Measurements from ENCODE around the gene MAFG. TPM values are rescaled to one million over a fixed set of nuclear protein-coding genes. Genes with fewer than 3 reads are reported as not detected.

MAFG gene
- total and polyA plus RNA-seq, 2 of the 13 experiments (the other 11 are each of a cell fraction or from before 2014, with no cell fraction given), result 14.5 to 20.0 TPM

- TF ChIP-seq KLF16 (CRISPR knock-in tag; IDR thresholded peaks at IDR 0.05) (peak; percentile 25 to 54; a peak in 1 of 4 replicates), RBFOX2 (IDR thresholded peaks at IDR 0.05; ENCODE audit: low read depth, low read length) (peak; percentile 11; the same call in 1 of the 2 replicates), NONO (IDR thresholded peaks at IDR 0.05) (no peak), NONO (CRISPR knock-in tag; conservative IDR thresholded peaks at IDR 0.05) (peak; percentile 54; the same call in 1 of the 2 replicates), TIGD3 (CRISPR knock-in tag; IDR thresholded peaks at IDR 0.05; ENCODE audit: borderline replicate concordance) (0 out of 2 replicates have a peak, but pooled peaks have one; percentile 27), ZC3H4 (CRISPR knock-in tag; IDR thresholded peaks at IDR 0.05; ENCODE audit: borderline replicate concordance) (peak; percentile 32; the same call in 1 of the 2 replicates), ARNT (IDR thresholded peaks at IDR 0.05) (no peak), SP5 (CRISPR knock-in tag; IDR thresholded peaks at IDR 0.05; ENCODE audit: borderline replicate concordance, low read depth) (0 out of 2 replicates have a peak, but pooled peaks have one; percentile 11), YY1 (IDR thresholded peaks at IDR 0.05; ENCODE audit: insufficient read depth, insufficient replicate concordance, low read depth, low read length) (peak; percentile 64), ZNF501 (CRISPR knock-in tag; IDR thresholded peaks at IDR 0.05) (0 out of 2 replicates have a peak, but pooled peaks have one; percentile 16), NFATC3 (CRISPR knock-in tag; IDR thresholded peaks at IDR 0.05) (no peak), ZBED4 (CRISPR knock-in tag; IDR thresholded peaks at IDR 0.05; ENCODE audit: borderline replicate concordance) (no peak), IRF2 (CRISPR knock-in tag; IDR thresholded peaks at IDR 0.05) (no peak), SALL1 (CRISPR knock-in tag; IDR thresholded peaks at IDR 0.05) (peak; percentile 39), DNMT1 (CRISPR knock-in tag; IDR thresholded peaks at IDR 0.05) (0 out of 2 replicates have a peak, but pooled peaks have one; percentile 70), ZNF546 (CRISPR knock-in tag; conservative IDR thresholded peaks at IDR 0.05) (no peak), ZNF781 (CRISPR knock-in tag; IDR thresholded peaks at IDR 0.05; ENCODE audit: borderline replicate concordance, not compliant biosample characterization) (peak; percentile 17), MYC (CRISPR knock-in tag; IDR thresholded peaks at IDR 0.05; ENCODE audit: borderline replicate concordance) (peak; percentile 57; the same call in 1 of the 2 replicates), ZNF326 (CRISPR knock-in tag; IDR thresholded peaks at IDR 0.05; ENCODE audit: borderline replicate concordance) (no peak), RXRB (CRISPR knock-in tag; IDR thresholded peaks at IDR 0.05; ENCODE audit: borderline replicate concordance) (0 out of 2 replicates have a peak, but pooled peaks have one; percentile 27), ZNF260 (CRISPR knock-in tag; IDR thresholded peaks at IDR 0.05; ENCODE audit: borderline replicate concordance, low read depth) (peak; percentile 70; the same call in 1 of the 2 replicates), ZBTB2 (CRISPR knock-in tag; IDR thresholded peaks at IDR 0.05; ENCODE audit: low read depth) (peak; percentile 25; the same call in 1 of the 2 replicates)
These were observed 57.2 kb downstream of the MAFG start (continued) for GRCh38 chr17:81870131-81870980.

Data from HepG2 (cell line).